Dermis microvascular lymphatic vessel endothelial cell (primary cell): Measurements from ENCODE around the gene ALS2CL. TPM values are rescaled to one million over a fixed set of nuclear protein-coding genes. Genes with fewer than 3 reads are reported as not detected.
A peak's percentile ranks its signal among the peaks of the same experiment; 100 is the strongest.

Source experiments
- DNase-seq, 2 donors: peaks; one replicate each; pipeline versions ENCODE4 v3.0.0 to v3.0.0-alpha.2; 2010; ENCODE audit warnings: low read depth in 2 of 2
- total RNA-seq: library from RNA; depleted of rRNA; stranded (reverse); fragments of >200 nt; gene quantifications from 2 replicates; pipeline ENCODE4 v1.2.1, GENCODE V29; 2014

The ALS2CL gene
- total RNA-seq, 1 donor from 2014 or later: 5.4 TPM

DNA sequence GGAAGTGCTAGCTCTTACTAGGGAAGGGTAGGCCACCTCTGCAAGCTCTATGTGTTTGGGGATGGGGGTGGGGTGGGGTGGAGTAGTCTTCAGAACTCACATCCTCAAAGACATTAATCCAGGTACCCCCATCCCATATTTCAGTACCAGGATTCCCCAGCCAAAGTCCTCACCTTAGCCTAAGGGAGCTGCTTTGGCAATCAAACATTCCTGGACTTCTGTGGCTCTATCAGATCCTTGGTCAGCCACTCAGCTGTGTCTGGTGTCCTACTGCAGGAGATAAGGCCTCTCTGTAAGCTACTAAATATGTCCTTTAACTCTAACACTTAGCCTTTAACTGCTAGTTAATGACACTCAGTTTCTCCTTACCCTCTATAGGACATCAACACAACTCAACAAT is 54.3 kb downstream of the ALS2CL start:
- DNase-seq: no peak

DNA sequence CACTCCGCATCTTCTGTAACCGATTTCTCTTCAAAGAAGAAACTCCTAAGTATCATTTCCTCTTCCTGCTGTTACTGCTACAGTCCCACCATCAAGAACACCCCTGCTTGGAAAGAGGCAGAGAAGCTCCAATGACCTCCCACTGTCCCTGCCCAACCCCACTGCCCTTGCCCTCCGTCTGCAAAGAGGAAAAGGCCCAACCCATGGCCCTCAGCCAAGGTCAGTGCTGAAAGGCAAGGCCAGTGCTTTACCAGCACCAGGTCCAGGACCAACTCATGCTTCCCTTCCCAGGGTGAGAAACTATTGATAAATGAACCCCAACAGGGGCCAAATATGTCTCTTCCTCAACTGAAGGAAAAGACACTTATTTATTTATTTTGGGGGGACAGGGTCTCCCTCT is 58.6 kb downstream of the ALS2CL start:
- DNase-seq: no peak

DNA sequence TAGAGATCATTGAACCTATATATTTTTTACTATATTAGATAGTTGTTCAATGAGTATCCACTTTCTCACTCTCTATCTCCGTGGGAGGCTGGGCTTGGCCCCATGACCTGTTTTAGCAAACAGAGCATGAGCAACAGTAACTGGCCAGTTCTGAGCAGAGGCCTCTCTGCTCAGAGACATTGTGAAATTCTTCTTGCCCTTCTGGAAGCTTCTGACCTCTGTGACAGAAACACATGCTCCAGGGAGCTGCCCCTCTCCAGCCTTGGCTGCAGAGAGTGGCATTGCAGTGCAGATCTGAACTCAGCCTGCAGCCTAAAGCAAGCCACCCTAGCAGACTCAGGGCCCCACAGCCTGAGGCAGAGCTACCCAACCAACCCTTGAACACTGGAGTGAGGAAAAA is 60.7 kb downstream of the ALS2CL start:
- no peak for DNase-seq

DNA sequence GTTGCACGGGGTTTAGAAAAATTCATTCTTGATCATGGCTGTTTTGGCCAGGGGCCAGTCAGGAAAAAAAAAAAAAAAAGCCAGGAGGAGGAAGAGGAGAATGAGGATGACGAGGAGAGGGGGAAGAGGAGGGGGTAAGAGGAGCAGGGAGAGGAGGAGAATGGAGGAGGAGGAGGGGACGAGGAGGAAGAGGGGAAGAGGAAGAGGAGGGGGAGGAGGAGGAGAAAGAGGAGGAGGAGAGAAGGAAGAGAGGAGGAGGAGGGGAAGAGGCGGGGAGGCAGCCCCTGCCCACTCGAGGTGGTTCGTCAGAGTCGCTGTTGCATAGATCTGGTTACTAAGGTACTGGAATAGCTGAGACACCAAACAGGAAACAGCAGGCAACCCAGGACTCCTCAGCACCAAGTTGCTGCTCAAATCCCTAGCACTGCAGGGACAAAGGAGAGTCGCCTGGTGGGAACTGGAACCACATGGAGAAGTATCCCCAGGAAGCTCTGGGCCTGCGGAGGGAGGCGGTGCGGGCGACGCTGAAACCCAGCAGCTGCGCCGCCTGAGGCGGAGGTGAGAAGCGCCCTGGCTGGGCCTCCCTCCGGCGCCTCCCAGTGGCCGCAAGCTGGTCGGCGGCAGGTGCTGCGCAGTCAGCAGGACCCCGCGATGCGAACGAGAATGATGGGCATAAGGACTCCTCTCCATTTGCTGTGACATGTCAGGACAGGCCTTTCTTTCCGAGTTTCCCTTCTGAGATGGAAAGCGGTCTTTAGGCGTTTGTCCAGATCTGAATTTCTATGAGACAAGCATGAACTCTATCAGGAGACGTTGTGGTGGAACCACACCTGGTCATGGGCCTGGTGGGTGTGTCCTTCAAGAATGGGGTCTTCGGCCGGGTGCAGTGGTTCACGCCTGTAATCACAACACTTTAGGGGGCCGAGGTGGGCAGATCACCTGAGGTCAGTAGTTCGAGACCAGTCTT is 63.6 kb downstream of the ALS2CL start:
- peak; percentile 38 to 80 for DNase-seq

DNA sequence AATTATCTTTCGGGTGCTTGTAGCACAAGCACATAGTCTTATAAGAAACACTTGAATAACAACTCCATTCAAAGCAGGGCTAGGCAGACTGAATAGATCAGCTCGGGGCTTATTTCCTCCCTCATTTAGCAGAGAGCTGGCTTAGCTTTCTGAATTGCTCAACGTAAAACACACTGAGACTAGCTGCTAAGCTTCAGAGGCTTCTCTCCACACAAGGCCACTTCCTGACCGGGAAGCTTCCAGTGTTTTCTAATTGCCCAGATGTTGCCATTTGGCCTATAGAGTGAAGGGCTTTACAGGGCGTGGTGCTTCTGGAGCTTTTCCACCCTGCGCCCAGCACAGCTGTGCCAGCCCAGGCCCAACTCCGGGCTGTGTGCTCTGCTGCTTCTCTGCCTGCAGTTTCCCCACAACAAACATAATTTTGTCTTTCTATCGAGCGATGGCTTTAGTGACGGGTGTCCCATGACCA is 64.5 kb downstream of the ALS2CL start:
- no peak for DNase-seq

DNA sequence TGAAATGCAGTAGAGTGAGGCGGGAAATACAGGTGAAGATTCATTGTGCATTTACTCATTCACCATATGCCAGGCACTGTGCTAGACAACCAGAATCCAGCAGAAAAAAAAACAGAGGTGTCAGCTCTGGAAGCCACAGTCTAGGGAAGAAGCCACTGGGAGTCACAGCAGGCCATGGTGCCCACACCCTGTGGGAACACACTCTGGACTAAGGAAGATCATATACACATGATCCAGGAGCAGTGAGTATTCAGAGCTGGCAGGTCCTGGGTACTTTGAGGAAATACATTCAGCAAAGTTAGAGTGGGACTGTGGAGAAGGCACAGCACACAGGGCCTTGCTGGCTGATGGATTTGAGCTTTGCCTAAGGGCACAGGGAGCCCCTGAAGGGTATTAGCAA is 66.4 kb downstream of the ALS2CL start:
- DNase-seq: no peak

DNA sequence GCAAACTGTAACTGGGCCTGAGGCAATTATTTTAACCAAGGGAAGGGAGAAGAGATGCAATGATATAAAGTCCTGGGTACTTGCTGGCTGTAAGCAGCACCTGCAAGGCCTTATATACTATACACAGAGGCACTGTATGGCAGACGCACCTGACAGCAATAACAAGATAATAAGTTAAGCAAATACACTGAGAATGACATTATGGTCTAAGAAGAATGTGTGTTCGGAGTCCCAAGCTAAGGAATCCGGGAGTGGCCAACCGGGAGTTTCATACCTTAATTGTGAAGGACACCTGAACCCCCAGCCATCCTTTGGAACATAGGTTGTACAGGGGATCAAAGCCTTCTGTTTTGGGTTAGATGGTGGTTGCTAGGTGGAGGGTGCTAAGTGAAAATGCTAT is 67.4 kb downstream of the ALS2CL start:
- no peak for DNase-seq

DNA sequence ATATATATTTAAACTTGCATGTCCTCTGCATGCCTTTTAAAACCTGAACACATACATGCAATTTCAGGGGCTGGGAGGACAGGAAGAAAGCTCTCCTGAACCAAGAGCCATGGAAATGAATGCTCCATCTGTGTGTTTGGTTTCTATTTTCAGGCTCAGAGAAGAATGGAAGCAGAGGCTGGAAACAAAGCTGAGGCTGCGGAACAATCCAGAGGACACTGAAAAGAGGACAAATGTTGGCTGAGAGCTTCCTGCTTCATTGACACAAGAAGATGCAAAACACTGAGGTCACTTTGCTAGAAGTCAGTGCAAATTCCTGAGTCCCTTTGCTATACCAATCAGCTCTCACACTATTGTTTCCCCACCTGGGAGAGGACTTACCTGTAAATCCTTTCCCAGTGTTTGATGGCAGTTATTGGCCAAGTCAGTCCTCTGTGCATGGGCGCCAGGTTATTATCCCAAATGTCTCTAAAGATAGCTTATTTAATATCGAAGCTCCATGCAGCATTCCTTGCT is 68.4 kb downstream of the ALS2CL start:
- no peak for DNase-seq

DNA sequence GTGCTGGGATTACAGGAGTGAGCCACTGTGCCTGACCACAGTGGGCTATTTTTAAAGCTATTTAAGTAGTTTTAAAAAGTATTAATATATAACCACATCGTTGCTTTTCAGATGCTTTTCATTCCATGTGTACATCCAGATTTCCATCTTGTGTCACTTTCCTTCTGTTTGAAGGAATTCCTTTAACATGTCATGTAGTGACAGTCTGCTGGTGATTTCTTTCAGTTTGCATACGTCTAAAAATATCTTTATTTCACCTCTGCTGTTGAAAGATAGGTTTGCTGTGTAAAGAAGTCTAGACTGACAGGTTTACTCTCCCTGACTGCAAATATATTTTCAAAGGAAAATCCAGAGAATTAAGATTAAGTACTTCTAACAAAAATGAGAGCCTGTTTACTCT is 68.9 kb downstream of the ALS2CL start:
- no peak for DNase-seq

DNA sequence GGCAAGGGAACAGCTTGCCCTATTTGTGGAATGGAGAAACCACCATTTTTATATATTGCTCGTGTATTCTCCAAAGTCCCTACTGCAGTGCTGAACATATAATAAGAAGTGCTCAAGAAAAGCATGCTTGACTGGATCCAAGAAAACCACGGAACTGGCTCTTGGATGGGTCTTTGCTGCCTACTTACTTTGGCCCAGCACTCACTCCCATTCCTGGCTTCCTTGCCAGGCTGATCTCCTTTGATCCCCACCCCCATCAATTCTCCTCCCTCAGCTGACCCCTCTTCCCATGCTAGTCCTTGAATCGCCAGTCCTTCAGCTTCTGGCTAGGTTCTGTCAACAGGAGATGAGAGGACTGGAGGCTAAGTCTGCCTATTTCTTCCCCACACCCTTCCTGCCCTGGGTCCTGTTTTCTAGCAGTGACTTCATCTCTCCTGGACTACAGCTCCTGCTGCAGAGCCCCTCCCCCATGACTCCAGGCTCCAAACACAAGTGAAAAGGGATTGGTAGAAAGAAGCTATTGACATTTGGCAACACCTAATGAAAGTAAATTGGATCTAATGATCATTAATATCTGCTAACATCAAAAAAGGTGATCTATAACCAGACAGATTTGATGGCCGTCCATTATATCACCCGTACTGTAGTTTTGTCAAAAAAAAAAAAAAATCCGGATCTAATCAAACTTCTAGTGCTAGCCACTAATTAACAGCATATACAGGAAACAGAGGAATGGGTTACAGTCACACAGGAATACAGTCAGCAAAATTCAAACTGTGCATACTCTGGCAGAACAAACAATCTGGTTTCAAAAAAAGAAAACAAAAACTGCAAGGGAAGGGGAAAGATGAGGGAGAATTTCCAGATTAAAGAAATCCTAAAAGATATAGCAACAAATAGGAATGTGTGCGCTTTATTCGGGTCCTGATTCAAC is 73.4 kb downstream of the ALS2CL start:
- DNase-seq: no peak

Other genes with a start within 250 kb of the ALS2CL start
- 0.13 and 0.26 TPM in 2 replicates for gene LTF, start 228.8 kb downstream of the ALS2CL start, total RNA-seq
- not detected in 2 replicates for gene RTP3, start 195.7 kb downstream of the ALS2CL start, total RNA-seq
- gene LRRC2, start 127.4 kb downstream of the ALS2CL start, total RNA-seq: under 0.01 and 0.13 TPM in 2 replicates
- not detected in 2 replicates for gene FAM240A, start 81.2 kb downstream of the ALS2CL start, total RNA-seq
- gene TMIE, start 7.7 kb upstream of the ALS2CL start, total RNA-seq: under 0.01 TPM in 1 of 2 replicates, not detected in the other
- gene PRSS50, start 24.2 kb upstream of the ALS2CL start, total RNA-seq: not detected in 2 replicates
- gene MYL3, start 169.8 kb upstream of the ALS2CL start, total RNA-seq: 0.13 TPM in 1 of 2 replicates, not detected in the other
- gene PTH1R, start 184.0 kb upstream of the ALS2CL start, total RNA-seq: under 0.01 and 0.13 TPM in 2 replicates